Cortex of kidney (tissue), 1 donor: ENCODE data around the gene TPSD1.

Source experiments
- DNase-seq: peaks from one replicate; lab custom pipeline; 2025; lab: John Stamatoyannopoulos, UW

The TPSD1 gene

DNA sequence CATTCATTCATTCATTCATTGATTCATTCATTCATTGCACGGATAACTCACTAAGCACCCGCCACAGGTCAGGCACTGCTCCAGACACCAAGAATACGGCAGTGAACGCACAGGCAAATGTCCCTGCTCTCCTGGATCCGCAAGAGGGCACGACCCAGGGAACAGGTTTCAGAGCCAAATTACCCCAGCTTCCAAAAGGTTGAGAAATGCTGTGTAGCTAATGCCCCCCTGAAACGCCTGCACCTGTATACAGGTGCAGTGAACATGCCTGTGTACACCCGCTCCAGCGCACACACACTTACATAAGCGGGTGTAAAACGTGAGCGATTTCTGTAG is 44.0 kb downstream of the TPSD1 start:
- no peak for DNase-seq

- no peak for DNase-seq
Measured at GRCh38 chr16:1300664-1301476, 45.0 kb downstream of the TPSD1 start.

- no peak for DNase-seq
Measured at GRCh38 chr16:1301562-1301961, 45.7 kb downstream of the TPSD1 start.

DNA sequence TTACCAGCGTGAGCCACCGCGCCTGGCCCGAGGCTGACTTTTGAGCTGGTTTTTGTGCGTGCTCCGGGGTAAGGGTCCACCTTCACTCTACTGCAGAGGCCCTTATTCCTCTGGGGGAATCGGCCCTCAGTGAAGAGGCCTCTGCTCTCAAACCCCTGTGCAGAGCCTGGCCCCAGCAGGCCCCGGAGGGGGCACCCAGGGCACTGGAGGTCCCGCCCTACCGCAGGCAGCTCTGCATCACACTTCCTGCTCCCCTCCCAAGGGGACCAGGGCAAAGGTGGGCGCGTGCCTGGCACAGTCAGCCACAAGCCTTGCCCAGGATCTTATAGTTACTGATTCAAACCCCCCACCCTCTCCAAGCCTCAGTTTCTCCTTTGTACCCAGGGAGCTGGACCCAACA is 50.0 kb downstream of the TPSD1 start:
- DNase-seq, result no peak

DNA sequence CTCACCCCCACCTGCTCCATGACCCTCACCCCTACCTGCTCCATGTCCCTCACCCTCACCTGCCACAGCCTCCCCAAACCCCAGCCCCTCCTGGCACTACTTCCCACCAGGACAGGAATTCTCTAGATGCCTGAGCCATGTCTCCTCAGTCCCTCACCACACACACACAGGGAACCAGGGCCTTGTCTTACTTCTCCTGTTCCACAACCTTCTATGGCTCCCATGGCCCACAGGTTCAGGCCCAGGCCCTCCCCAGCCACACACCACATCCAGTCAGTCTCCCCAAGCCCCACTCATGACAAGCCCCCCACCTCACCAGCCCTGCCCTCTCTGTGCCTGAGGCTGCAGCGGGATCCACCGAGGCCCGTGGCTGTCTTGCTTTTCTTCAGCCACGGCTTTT is 50.5 kb downstream of the TPSD1 start:
- DNase-seq, result no peak

DNA sequence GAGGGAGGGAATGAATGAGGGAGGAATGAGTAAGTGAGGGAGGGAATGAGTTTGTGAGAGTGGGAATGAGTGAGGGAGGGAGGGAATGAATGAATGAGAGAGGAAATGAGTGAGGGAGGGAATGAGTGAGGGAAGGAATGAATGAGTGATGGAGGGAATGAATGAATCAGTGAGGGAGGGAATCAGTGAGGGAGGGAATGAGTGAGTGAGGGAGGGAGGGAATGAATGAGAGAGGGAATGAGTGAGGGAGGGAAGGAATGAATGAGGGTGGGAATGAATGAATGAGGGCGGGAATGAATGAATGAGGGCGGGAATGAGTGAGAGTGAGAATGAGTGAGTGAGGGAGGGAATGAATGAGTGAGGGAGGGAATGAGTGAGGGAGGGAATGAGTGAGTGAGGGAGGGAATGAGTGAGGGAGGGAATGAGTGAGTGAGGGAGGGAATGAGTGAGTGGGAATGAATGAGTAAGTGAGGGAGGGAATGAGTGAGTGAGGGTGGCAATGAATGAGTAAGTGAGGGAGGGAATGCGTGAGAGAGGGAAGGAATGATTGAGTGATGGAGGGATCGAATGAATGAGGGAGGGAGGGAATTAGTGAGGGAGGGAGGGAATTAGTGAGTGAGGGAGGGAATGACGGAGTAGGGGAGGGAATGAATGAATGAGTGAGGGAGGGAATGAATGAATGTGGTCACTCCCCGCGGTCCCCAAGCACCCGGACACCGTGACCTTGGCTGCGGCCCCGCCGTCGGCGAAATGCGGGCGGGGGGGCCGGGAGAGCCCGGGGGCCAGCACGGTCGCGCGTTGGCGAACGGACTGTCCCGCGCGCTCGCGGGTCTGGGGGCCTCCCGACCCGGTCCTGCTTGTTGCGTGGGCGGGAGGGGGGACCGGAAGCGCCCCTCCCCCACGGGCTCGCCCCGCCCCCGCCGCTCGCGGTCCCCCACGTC is 52.4 kb downstream of the TPSD1 start:
- no peak for DNase-seq
